Measurements from ENCODE around the gene AHNAK2.
A peak's percentile ranks its signal among the peaks of the same experiment; 100 is the strongest.

Gene AHNAK2

GRCh38 chr14:105011312-105011990 lies 33.3 kb upstream of the AHNAK2 start:
- no peak for DNase-seq

GRCh38 chr14:105010891-105011291 lies 32.7 kb upstream of the AHNAK2 start:
- no peak for DNase-seq

- no peak for DNase-seq
Measured at GRCh38 chr14:105010106-105010505, 31.9 kb upstream of the AHNAK2 start.

GRCh38 chr14:105007593-105008264 lies 29.6 kb upstream of the AHNAK2 start:
- no peak for DNase-seq

- no peak for DNase-seq
Measured at GRCh38 chr14:105006831-105007592, 28.8 kb upstream of the AHNAK2 start.

- DNase-seq: no peak
Measured at GRCh38 chr14:105005929-105006830, 28.0 kb upstream of the AHNAK2 start.

- no peak for DNase-seq
Measured at GRCh38 chr14:105005329-105005928, 27.3 kb upstream of the AHNAK2 start.

GRCh38 chr14:104999361-104999760 lies 21.2 kb upstream of the AHNAK2 start:
- peak; percentile 74 for DNase-seq

GRCh38 chr14:104998801-104999200 lies 20.6 kb upstream of the AHNAK2 start:
- no peak for DNase-seq

- no peak for DNase-seq
Measured at GRCh38 chr14:104996483-104996882, 18.3 kb upstream of the AHNAK2 start.

GRCh38 chr14:104996032-104996431 lies 17.9 kb upstream of the AHNAK2 start:
- no peak for DNase-seq

- no peak for DNase-seq
Measured at GRCh38 chr14:104994978-104995377, 16.8 kb upstream of the AHNAK2 start.

GRCh38 chr14:104993808-104994591 lies 15.8 kb upstream of the AHNAK2 start:
- no peak for DNase-seq

- no peak for DNase-seq
Measured at GRCh38 chr14:104993306-104993705, 15.1 kb upstream of the AHNAK2 start.

GRCh38 chr14:104992501-104992900 lies 14.3 kb upstream of the AHNAK2 start:
- DNase-seq: no peak

- DNase-seq: no peak
Measured at GRCh38 chr14:104991896-104992230, 13.7 kb upstream of the AHNAK2 start.

- no peak for DNase-seq
Measured at GRCh38 chr14:104989951-104990303, 11.8 kb upstream of the AHNAK2 start.

GRCh38 chr14:104989236-104989950 lies 11.2 kb upstream of the AHNAK2 start:
- no peak for DNase-seq

GRCh38 chr14:104986487-104987164 lies 8.5 kb upstream of the AHNAK2 start:
- DNase-seq: no peak

GRCh38 chr14:104985675-104986486 lies 7.7 kb upstream of the AHNAK2 start, which contains the start of gene CLBA1:
CLBA1 (plus strand) TSS chr14:104985788; CDS start chr14:104986432, 644 bp downstream.
- DNase-seq: peak; percentile 57
